ENCODE measurements around the gene CLHC1.

DNA sequence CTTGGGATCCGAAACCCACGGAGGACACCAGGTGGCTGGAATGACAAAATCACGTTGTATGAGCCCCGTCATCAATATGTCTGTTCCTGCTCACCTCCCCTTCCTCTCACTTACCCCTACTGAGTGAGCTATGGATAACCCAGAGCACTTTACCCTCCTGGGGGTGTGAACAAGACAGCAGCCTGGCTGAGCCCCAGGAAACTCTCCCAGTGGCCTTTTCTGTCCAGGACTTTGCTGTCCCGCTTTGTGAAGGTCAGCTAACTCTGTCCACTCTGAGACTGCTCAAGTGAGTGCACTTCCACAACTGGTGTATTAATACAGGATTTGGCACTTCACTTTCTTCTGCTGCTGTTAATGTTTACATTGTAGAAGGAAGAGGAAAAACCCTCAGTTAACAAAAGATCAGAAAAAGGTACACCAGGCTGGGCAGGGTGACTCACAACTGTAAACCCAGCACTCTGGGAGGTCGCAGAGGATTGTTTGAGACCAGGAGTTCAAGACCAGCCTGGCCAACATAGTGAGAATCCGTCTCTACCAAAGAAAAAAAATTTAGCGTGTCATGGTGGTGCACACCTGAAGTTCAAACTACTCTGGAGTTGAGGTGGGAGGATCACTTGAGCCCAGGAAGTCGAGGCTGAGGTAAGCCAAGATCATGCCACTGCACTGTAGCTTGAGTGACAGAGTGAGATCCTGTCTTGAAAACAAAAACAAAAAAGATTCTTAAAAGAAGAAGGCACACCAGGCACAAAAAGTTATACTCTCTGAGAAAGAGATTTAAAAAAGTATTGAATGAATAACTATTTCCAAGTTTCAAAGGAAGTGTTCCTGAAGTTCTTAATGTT lies 90.3 kb downstream of the CLHC1 start:
- TF ChIP-seq CTCF (IDR thresholded peaks at IDR 0.05) = no peak
- TF ChIP-seq EZH2 (IDR thresholded peaks at IDR 0.05; ENCODE audit: borderline replicate concordance, insufficient read depth, low read depth, low read length, poor library complexity, severe bottlenecking) = no peak

All from B cell (primary cell).